ENCODE results near the gene MPPED2.

MPPED2 gene

DNA sequence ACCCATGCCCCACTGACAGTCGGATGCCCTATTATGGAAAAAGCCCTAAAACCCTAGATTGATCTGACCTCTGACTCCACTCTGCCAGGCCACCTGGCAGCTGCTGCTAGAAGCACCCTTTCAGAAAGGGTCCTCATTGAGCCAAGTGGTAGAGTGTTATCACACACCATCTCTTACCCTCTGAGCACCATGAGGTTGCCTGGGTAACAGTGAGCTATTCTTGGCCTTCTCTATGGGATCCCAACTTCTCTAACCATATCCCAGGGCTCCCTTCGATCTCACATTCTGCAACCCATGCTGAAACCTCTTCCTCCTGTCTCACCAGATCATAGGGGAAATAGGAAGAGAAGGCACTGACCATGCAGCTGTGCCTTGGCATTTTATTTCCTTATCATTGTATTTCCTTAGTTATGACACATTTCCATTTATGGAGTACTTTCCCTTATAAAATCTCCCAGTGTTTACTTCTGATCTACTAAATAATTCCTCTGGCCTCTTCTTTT lies 52.7 kb downstream of the MPPED2 start:
- no peak for DNase-seq (ENCODE audit: low read depth, low spot score)

DNA sequence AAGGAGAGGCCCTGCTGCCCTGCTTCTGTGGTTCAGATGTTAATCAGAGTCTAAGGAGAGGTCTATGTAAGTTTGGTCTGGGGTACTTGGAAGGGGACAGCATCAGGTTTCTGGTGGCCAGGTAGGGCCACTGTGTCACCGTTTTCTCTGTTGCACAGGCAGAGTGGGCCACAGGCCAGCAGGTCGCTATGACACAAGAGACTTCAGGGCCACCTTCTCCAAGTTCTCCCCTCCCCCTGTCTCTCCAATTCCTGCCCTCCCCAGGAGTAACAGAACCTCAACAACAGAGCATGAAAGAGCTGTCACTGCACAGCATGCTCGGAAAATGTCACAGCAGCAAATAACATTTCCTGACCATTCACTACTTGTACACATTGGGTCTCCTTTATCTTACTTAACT lies 58.6 kb downstream of the MPPED2 start:
- no peak for DNase-seq (ENCODE audit: low read depth, low spot score)

DNA sequence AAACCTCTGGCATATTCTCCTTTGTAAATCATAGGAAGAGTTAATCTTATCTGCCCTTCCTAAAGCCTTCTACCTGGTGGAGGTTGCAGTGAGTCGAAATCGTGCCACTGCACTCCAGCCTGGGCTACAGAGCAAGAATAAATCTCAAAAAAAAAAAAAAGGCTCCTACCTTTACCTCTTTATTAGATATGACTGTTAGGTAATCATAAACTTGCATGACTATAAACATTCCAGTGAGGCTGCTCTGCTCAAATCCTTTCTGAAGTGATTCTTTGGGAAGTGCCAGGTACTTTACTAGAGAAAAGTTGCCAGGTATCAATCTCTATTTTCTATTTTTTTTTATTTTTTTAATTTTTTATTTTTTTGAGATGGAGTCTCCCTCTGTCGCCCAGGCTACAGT lies 59.6 kb downstream of the MPPED2 start:
- no peak for DNase-seq (ENCODE audit: low read depth, low spot score)

DNA sequence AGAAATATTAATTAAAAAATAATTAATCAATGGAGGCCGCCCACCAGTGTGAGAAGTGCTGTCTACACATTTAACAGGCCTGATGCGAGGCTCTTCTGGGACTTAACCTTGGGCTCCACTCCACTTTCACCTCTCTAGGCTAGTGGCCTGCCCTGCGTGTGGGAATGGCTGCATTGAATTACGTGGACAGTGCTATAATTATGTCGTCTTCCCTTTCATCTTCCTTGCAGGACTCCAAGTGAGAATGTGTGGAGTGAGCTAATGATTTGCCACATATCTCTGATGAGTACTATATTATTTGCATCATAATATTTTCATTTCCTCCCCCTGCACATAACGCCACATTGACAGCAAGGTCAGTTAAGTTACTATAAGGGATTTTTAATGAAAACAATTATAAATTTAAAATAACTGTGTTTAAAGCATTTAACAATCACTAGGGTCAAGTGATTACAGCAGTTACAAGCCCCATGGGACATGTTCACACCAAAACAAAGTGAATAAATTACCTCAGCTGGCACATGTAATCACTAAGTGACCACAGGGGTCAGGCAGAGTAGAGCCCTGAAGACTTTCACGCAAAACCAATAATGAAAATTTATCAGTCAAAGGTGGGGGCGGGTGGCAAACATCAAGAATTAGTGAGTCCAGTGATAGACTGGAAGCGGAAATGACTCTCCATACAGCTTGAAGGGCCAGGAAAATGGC lies 63.5 kb downstream of the MPPED2 start:
- no peak for DNase-seq (ENCODE audit: low read depth, low spot score)

DNA sequence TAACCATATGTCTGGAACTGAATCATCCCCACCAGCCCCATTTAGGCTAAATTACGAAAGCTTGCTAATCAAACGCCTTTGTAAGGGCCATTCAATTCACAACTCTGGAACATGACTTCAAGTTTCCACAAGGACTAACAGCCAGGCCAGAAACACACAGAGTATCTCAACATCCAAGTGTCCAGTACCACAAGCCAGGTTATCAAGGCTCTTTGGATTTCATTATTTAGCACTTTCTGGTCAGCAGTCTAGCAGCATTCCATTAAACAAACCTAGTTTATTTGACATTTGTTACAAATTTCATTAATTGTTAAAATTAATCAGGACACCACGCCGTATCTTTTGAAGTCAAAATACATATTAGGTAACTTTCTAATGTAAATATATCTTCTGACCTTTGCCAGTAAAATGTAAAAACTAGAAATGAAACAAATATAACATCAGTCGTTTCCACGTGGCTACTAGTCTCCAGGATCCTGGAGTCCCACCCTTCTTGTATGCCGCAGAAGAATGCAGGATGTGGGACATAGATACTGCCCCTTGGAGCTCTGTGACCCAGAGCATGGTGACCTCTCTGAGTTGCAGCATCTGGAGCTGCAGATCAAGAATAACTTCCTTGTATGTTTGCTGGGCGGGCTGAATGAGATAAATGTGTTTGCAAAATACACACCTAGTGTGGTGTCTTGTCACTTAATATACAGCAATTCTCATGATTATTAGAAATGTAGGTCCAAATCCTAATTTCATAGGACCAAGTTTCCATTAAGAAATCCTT lies 64.7 kb downstream of the MPPED2 start:
- DNase-seq (ENCODE audit: low read depth, low spot score): no peak

DNA sequence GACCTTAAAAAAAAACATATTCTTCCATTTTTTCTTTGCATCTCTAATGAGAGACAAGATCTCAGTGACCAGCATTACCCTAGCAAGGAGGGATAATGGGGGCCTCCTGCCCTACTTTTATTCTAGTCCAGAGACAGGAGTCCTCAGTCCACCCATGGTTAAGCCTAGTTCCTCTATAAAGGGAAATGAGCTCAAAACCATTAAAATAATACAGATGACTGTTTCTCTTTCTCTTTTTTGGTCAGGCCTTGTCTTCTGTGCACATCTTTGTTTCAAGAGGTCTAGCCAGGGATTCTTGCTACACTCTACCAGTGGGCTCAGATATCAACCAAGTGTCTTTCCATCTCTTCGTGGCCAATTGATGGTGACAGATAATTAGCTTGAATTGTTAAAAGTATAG lies 73.1 kb downstream of the MPPED2 start:
- no peak for DNase-seq (ENCODE audit: low read depth, low spot score)

DNA sequence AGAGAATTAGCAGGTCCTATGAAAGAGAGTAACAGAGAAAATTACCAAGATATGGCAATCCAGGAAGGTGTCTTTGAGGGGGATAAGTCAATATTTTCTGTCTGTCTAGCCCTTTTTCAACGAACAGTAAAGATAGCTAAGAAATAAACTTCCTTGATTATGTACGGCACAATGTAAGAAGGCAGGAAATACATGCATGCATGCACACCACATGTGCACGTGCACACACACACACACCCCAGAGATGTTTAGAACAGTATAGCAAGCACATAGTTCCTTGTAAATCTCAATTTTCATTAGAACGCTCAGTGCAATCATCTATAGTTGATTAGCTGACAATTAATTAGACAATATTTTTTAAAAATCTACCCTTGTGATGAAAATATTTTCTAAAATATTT lies 74.7 kb downstream of the MPPED2 start:
- no peak for DNase-seq (ENCODE audit: low read depth, low spot score)

DNA sequence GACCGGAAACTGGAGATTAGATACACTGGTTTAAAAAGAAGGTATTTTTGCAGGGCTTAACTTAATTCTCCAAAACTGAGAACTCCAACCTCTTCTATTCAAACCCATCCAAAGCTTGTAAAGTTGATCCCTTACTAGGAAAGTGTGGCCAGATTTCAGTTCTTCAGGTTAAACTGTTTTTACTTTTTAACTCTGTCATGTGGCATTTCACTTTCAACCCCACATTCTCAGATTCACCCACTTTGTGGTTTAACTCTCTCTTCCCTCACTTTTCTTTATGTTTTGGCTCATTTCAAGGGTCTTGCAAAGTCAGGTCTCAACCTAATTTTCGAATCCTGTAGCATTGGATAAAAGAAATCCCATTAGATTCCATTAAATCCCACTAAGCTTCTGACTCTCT lies 75.4 kb downstream of the MPPED2 start:
- no peak for DNase-seq (ENCODE audit: low read depth, low spot score)

DNA sequence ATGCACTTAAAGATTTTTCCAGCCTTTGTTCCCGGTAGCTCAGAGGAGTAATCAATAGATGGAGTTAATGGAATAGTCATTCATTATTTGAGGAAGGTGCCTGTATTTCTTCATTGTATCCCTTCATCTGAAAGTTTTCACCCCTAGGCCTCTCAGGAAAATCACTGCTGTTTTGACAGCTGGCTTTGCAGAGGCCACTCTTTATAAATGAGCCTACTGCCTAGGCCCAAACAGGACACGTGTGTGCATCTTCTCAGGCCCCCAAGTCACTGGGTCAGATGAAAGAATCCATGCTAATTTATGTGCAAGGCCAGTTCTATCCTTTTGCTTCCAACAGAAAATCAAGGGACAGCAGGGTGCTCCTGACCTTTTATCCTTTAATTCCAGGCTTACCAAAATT lies 76.8 kb downstream of the MPPED2 start:
- no peak for DNase-seq (ENCODE audit: low read depth, low spot score)

DNA sequence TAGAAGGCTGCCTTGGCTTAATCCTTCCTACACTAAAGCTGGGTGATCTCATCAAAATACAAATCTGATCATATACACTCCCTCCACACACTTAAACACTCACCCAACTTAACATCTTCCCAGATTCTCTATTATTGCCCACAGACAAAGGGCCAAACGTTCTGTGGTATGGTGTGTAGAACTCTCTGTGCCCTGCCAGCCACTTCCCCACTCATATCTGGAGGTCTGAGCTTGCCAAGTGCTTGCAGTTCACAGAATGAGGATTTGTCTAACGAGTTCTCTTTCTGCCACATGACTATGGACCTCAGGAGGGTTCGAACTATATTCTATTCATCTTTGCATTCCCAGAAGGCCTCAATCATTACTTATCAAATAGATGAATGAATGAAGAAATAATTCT lies 77.6 kb downstream of the MPPED2 start:
- no peak for DNase-seq (ENCODE audit: low read depth, low spot score)

DNA sequence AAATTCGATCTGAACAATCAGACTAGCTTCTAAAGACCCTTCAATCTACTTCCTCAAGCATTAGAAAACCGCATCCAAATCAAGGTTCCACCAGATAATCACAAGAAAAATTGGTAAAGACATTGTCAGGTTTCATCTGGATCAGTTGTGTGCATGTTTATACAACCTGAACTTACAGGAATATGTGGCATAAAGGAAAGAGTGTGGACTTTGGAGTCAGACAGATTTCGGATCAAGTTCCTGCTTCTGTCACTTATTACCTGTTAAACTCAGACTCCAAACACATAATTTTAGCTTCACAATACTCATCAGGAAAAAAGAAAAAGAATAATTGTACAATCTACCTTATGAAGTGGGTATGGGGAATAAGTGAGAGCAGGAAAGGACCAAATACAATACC lies 80.5 kb downstream of the MPPED2 start:
- DNase-seq (ENCODE audit: low read depth, low spot score): no peak

DNA sequence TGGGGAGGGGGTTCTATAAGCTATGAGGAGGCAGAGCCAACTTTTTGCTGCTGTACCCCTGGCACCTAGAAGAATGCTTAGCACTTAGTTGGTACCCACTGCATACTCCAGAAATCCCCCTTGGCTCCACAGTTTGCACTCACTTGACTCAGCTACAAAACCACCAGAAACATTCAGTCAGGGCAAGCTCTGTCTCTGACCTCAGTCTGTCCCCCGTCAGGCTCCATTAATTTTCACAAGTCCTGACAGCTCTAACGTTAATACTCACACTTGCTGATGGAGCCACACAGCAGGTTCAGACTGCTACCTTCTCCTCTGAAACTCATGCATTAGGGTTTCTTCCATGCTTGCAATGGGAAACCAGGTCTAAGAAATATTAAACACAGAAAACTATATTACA lies 81.7 kb downstream of the MPPED2 start:
- DNase-seq (ENCODE audit: low read depth, low spot score): no peak

DNA sequence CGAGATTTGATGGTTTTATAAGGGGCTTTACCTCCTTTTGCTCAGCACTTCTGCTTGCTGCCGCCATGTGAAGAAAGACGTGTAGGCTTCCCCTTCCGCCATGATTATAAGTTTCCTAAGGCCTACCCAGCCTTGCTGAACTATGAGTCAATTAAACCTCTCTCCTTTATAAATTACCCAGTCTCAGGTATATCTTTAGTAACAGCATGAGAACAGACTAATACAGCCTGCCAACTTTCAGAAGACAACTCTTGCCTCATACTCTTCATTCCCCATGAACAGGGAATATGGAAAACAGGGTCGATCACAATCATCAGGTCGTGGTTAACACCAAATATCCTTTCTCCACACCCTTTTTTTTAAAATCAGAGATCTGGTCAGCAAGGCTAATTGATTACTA lies 83.0 kb downstream of the MPPED2 start:
- DNase-seq (ENCODE audit: low read depth, low spot score): no peak

DNA sequence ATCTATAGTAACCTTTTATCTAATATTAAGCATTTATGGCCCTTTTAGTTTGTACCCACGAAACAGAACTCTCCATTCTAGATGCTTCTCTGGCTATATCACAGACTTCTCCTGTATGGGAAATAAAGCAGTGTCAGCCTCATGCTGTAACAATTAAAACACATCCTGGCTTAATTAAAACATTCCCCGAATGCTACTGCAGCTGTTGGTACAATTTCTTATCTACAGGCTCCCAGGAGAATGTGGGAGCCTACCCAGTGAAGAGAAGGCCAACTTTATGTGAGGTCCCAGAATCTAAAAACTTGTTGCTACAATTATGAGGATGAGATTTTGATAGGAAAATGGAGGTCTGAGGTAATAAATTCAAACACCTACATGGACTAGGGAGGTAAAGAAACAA lies 83.8 kb downstream of the MPPED2 start:
- DNase-seq (ENCODE audit: low read depth, low spot score): no peak

DNA sequence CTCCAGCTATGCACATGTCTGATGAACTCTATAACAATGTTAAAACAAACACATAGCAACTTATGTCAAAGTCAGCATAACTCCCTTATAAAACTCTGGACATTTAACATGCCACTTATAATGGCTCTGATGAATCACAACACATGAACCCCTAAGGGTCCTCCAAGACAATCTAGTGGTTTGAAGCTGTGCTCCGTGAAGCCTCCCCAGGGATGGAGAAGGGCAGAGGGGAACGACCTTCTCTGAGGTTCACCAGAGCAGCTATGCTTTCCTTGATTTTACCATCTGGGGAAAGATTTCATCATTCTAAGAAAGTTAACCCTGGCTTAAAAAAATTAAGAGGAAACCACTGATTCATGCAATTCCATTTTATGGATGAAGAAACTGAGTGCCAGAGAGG lies 84.4 kb downstream of the MPPED2 start:
- DNase-seq (ENCODE audit: low read depth, low spot score): no peak

DNA sequence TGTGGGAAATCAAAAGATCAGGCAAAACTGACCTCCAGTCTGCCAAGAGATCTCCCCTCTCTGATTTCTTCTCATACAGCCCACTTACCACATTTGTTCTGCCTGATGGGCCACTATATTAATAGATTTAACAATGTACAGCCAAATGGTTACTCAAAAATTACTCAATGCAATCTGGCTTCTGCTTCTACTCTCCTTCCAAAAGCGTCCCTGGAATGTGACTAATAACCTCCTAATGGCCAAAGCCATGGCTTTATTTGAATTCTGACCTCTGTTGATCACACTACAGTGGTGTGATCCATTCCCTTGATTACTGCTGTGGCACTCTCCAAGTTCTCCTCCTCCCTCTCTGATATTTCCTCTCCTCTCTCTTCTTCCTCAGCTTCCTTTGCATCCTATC lies 86.2 kb downstream of the MPPED2 start:
- DNase-seq (ENCODE audit: low read depth, low spot score): no peak

DNA sequence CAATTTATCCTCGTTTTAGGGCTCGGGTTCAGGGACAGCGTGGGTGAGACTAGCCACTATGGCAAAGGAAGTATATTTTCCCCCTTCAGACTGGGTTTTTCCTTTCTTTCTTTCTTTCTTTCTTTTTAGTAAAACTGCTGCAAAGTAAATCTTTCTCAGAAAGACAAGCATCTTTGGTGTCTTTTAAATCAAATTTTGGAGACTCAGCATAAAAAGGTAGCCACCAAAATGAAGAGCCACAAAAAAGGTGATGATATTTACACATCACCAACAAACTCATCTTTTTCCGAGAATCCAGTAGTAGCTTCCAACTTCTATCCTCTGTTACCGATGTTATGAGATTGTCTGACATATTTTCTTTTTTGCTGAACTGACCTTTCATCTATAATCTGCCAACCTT lies 88.6 kb downstream of the MPPED2 start:
- no peak for DNase-seq (ENCODE audit: low read depth, low spot score)

DNA sequence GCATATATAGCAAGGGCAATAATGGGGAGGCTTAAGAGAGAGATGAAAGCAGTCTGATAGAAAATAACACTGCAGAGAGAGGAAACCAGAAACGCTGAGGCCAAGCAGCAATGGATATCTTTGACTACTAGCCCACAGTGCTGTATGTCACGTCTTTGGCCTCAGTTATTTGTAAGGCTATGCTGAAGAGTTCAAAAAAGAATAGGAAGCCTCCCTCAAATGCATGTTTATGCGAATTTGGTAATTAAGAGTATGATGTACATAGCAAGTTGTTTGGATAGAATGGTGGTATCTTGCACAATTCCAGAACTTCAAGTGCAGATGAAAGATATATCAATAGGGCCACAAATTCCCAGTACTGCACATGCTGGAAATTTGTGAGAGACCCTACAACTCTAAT lies 89.2 kb downstream of the MPPED2 start:
- DNase-seq (ENCODE audit: low read depth, low spot score): no peak

DNA sequence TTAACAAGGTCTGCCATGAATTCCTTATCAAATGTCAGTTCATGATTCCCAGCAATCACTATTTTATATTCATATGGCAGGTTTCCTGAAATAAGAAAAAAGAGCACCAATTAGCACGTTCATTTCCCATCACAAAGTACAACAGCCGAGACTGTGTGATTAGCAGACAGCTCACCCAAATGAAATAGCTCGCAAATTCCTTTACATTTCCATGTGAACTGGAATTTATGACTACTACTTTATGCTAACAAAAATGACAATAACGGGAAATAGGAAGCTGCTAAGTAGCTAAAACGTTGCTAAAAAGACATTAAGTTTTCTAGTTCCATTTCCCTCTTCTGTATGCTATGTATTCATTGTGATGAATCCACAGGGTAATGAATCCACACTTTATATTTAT lies 90.7 kb downstream of the MPPED2 start:
- no peak for DNase-seq (ENCODE audit: low read depth, low spot score)

DNA sequence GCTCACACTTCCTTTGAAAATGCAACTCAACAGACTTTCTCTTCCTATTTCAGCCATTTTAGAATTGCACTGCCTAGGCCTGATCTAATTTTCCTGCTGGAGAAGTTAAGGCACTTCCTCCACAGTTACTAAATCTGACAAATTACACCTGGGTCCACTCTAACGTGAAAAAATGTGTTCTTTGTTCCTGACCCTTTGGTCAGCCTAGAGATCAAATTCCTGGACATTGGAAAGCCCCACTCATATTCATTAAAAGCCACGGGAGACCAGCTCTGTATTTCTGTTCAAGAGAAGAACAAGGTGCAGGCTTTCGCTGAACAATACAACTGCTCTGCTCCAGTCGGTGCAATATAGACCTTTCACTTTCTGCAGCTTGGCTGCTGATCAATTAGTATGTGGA lies 96.6 kb downstream of the MPPED2 start:
- DNase-seq (ENCODE audit: low read depth, low spot score): no peak

DNA sequence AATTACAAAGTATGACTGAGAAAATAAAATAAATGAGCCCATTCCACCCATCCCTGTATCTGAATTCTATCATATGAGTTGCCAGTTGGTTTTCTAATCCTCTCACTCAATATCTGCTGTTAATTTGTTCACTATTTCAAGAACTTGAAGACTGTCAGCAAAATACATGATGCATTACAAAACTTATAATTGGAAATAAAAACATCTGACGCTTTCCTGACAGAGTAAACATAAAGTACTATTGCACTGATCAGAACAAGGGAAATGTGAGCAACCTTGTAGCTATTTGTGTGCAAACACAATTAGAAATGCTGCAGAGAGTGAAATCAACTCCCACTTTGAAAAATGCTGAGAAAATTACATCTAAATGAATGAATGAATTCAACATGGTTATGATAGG lies 97.1 kb downstream of the MPPED2 start:
- DNase-seq (ENCODE audit: low read depth, low spot score): no peak

DNA sequence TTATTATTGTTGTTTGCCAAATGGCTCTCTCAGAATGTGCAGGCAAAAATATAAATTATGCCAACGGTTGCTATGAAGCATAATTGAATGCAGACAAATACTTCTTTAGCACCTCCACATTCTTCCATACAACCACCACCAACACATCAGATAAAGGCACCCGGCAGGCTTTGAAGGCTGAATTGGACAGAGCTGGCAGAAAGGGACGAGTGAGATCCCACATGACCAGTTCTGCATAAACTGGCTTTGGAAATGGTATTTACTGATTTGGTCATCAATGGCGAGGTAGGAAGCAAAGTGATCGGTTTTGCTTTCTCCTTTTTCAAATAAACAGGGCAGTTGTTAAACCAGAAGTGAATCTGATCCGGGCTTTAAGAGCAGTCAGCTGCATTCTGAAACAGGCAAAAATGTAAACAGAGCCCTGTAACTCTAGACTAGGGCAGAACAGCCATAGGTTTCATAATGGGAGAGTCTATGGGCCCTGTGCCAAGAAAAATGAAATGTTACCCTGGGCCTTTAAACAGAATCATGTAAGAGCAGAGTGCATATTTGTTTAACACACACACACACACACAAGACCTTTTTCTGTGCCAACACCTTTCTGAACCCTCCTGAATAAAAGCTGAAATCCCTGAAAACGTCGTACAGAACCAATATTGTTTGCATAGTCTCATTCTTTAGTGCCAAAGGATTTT lies 97.7 kb downstream of the MPPED2 start:
- DNase-seq (ENCODE audit: low read depth, low spot score): no peak
